HepG2 (cell line): ENCODE measurements around the gene PHACTR1. TPM values are rescaled to one million over a fixed set of nuclear protein-coding genes. Genes with fewer than 3 reads are reported as not detected.

Source experiments
- ARNT ChIP-seq: fragments of 450-650 bp; IDR thresholded peaks from 2 replicates; pipeline ENCODE4 v1.6.1; 2017
- DPF2 ChIP-seq: sonication (generic); formaldehyde crosslinking; IDR thresholded peaks from 2 replicates; pipeline ENCODE4 v1.4.0; 2020; ENCODE audit warnings: mild to moderate bottlenecking, low read depth, missing genetic modification reagents, borderline replicate concordance
- HHEX ChIP-seq: IDR thresholded peaks from 2 replicates; pipeline ENCODE4 v1.6.1; 2016; ENCODE audit warnings: control low read depth
- HOXD1 ChIP-seq: sonication (generic); formaldehyde crosslinking; IDR thresholded peaks from 2 replicates; pipeline ENCODE4 v1.5.0; 2020; ENCODE audit warnings: missing genetic modification reagents
- POLR2G ChIP-seq: fragments of 200-400 bp; formaldehyde crosslinking; IDR thresholded peaks from 2 replicates; pipeline ENCODE4 v1.6.1; 2018; ENCODE audit warnings: mild to moderate bottlenecking, low read depth, low read length, moderate library complexity
- RORA ChIP-seq: sonication (generic); formaldehyde crosslinking; IDR thresholded peaks from 2 replicates; pipeline ENCODE4 v1.5.0; 2020; ENCODE audit warnings: mild to moderate bottlenecking, missing genetic modification reagents, moderate library complexity
- STAT5B ChIP-seq: sonication (generic); formaldehyde crosslinking; IDR thresholded peaks from 2 replicates; pipeline ENCODE4 v1.4.0; 2020; ENCODE audit warnings: missing genetic modification reagents
- SUZ12 ChIP-seq: fragments of 150-350 bp; IDR thresholded peaks from 2 replicates; pipeline ENCODE4 v1.6.1; 2014; ENCODE audit warnings: low read depth, low read length
- TCF12 ChIP-seq, 2 experiments: fragments of 450-650 bp in 1 of 2; sonication (generic) in 1 of 2; formaldehyde crosslinking in 1 of 2; IDR thresholded peaks; 2 replicates each; pipeline versions ENCODE4 v1.6.1 to v1.8.0; 2017 to 2022; ENCODE audit warnings: antibody characterized with exemption in 1 of 2, mild to moderate bottlenecking in 1 of 2, missing genetic modification reagents in 1 of 2, moderate library complexity in 1 of 2
- TRIM24 ChIP-seq: sonication (generic); formaldehyde crosslinking; IDR thresholded peaks from 2 replicates; pipeline ENCODE4 v1.8.0; 2022; ENCODE audit warnings: mild to moderate bottlenecking, missing genetic modification reagents
- ZIK1 ChIP-seq: sonication (generic); formaldehyde crosslinking; IDR thresholded peaks from 2 replicates; pipeline ENCODE4 v1.5.0; 2020; ENCODE audit warnings: mild to moderate bottlenecking, low read depth, missing genetic modification reagents, borderline replicate concordance
- ZNF230 ChIP-seq: sonication (generic); formaldehyde crosslinking; IDR thresholded peaks from 2 replicates; pipeline ENCODE4 v1.4.0; 2020; ENCODE audit warnings: mild to moderate bottlenecking, missing genetic modification reagents
- ZNF274 ChIP-seq: sonication (generic); formaldehyde crosslinking; IDR thresholded peaks from 2 replicates; pipeline ENCODE4 v1.5.1; 2020; ENCODE audit warnings: mild to moderate bottlenecking, missing genetic modification reagents
- ZNF431 ChIP-seq: sonication (generic); formaldehyde crosslinking; IDR thresholded peaks from 2 replicates; pipeline ENCODE4 v1.9.0; 2022; ENCODE audit warnings: missing genetic modification reagents, low read depth, mild to moderate bottlenecking, borderline replicate concordance
- ZNF549 ChIP-seq: sonication (generic); formaldehyde crosslinking; IDR thresholded peaks from 2 replicates; pipeline ENCODE4 v1.5.0; 2020; ENCODE audit warnings: missing genetic modification reagents
- ZNF552 ChIP-seq: sonication (generic); formaldehyde crosslinking; IDR thresholded peaks from 2 replicates; pipeline ENCODE4 v1.9.0; 2022; ENCODE audit warnings: missing genetic modification reagents, mild to moderate bottlenecking, borderline replicate concordance
- ZNF761 ChIP-seq: sonication (generic); formaldehyde crosslinking; conservative IDR thresholded peaks from 2 replicates; pipeline ENCODE4 v1.4.0; 2020; ENCODE audit warnings: mild to moderate bottlenecking, missing genetic modification reagents
- ZNF83 ChIP-seq: sonication (generic); formaldehyde crosslinking; IDR thresholded peaks from 2 replicates; pipeline ENCODE4 v1.4.0; 2020; ENCODE audit warnings: missing genetic modification reagents, mild to moderate bottlenecking, borderline replicate concordance
- polyA plus RNA-seq, 8 experiments: library from polyadenylated mRNA; depleted of rRNA in 3 of 8; stranded (reverse) in 7 of 8; unstranded in 1 of 8; fragments of >200 nt; fragmentation: Illumina TruSeq in 4 of 8; extraction: Trizol in 4 of 8; gene quantifications; 2 replicates each; pipeline versions ENCODE4 v1.2.1 to v1.2.3, GENCODE V29; 2011 to 2016; ENCODE audit warnings: low read depth in 4 of 8, missing spikeins in 1 of 8, mixed read lengths in 1 of 8; ENCODE audit not compliant: insufficient read depth in 1 of 8
- total RNA-seq, 5 experiments: library from RNA; depleted of rRNA; stranded (reverse); fragments of >200 nt; fragmentation: Illumina TruSeq; extraction: Trizol; gene quantifications; 2 replicates each; pipeline ENCODE4 v1.2.3, GENCODE V29; 2016; ENCODE audit warnings: low read depth in 1 of 5
- TF ChIP-seq, protein P1 (sequence below): sonication (generic); formaldehyde crosslinking; IDR thresholded peaks from 2 replicates; pipeline ENCODE4 v1.4.0; 2020; ENCODE audit warnings: mild to moderate bottlenecking, missing genetic modification reagents
- TF ChIP-seq, protein P2 (sequence below): sonication (generic); formaldehyde crosslinking; IDR thresholded peaks from 2 replicates; pipeline ENCODE4 v1.5.1; 2020; ENCODE audit warnings: mild to moderate bottlenecking, missing genetic modification reagents, moderate library complexity
- TF ChIP-seq, protein P3 (sequence below): sonication (generic); formaldehyde crosslinking; IDR thresholded peaks from 2 replicates; pipeline ENCODE4 v1.8.1; 2023; ENCODE audit warnings: mild to moderate bottlenecking, inconsistent platforms, moderate library complexity, missing genetic modification reagents, borderline replicate concordance
- TF ChIP-seq, protein P4 (sequence below): sonication (generic); formaldehyde crosslinking; IDR thresholded peaks from 2 replicates; pipeline ENCODE4 v1.8.0; 2022; ENCODE audit warnings: low read depth, missing genetic modification reagents

Gene PHACTR1
- total and polyA plus RNA-seq, 2 of the 13 experiments (the other 11 are each of a cell fraction or from before 2014, with no cell fraction given): 0.09 TPM; not detected in 1

DNA sequence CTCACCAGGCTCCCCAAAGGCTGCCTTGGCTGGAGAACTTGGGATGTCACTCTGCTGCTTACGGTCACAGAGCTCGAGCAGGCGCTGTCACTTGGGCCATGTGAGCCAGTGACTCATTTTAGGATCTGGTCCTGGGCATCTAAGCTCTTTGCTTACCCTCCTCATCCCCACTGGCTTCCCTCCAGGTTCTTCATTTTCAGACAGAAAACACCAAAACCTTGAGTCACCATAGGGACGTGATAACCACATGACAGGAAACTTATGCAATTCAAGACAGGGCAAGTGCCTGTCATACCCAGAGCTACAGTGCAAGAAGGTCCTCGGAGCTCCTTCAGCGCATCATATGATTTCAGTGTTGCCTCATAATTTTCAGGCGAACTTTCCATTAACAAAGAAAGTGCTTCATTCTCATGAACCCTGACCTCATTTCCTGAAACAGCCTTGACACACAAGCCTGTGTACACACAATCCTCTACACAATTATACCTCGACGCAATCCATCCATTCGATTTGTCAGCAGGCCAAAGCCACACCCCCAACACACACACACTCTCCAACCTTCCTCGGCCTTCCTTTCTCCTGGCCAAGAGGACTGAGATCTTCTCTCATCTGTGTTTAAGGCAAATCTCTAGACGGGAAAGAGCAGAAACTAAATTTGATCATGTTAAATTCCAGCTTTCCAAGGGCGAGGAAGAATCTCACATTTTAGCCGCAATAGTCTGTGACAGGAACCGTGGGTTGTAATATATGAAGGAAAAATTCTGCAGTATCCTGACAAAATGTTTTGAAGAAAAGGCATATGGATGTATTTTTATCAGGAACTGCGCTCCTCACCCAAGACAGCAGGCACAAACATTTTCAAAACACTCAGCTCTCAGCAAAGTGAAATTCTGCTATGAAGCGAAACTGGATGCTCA, 586.4 kb downstream of the PHACTR1 start (continued):
- TF ChIP-seq TRIM24 (CRISPR knock-in tag) (no peak), ZNF83 (CRISPR knock-in tag) (no peak), ZNF230 (CRISPR knock-in tag) (no peak), HOXD1 (CRISPR knock-in tag) (no peak), TCF12 (IDR thresholded peaks at IDR 0.05) (no peak), TCF12 (CRISPR knock-in tag; IDR thresholded peaks at IDR 0.05) (no peak), SUZ12 (no peak), ZNF274 (CRISPR knock-in tag) (no peak), DPF2 (no peak), ZIK1 (no peak), RORA (CRISPR knock-in tag) (no peak), STAT5B (no peak), ARNT (no peak), ZNF761 (CRISPR knock-in tag) (no peak), HHEX (CRISPR knock-in tag) (no peak), ZNF431 (CRISPR knock-in tag) (no peak), POLR2G (no peak), ZNF549 (CRISPR knock-in tag) (no peak), ZNF552 (CRISPR knock-in tag) (no peak)
- TF ChIP-seq, protein P1, sequence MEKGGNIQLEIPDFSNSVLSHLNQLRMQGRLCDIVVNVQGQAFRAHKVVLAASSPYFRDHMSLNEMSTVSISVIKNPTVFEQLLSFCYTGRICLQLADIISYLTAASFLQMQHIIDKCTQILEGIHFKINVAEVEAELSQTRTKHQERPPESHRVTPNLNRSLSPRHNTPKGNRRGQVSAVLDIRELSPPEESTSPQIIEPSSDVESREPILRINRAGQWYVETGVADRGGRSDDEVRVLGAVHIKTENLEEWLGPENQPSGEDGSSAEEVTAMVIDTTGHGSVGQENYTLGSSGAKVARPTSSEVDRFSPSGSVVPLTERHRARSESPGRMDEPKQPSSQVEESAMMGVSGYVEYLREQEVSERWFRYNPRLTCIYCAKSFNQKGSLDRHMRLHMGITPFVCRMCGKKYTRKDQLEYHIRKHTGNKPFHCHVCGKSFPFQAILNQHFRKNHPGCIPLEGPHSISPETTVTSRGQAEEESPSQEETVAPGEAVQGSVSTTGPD (CRISPR knock-in tag): no peak
- TF ChIP-seq, protein P2, sequence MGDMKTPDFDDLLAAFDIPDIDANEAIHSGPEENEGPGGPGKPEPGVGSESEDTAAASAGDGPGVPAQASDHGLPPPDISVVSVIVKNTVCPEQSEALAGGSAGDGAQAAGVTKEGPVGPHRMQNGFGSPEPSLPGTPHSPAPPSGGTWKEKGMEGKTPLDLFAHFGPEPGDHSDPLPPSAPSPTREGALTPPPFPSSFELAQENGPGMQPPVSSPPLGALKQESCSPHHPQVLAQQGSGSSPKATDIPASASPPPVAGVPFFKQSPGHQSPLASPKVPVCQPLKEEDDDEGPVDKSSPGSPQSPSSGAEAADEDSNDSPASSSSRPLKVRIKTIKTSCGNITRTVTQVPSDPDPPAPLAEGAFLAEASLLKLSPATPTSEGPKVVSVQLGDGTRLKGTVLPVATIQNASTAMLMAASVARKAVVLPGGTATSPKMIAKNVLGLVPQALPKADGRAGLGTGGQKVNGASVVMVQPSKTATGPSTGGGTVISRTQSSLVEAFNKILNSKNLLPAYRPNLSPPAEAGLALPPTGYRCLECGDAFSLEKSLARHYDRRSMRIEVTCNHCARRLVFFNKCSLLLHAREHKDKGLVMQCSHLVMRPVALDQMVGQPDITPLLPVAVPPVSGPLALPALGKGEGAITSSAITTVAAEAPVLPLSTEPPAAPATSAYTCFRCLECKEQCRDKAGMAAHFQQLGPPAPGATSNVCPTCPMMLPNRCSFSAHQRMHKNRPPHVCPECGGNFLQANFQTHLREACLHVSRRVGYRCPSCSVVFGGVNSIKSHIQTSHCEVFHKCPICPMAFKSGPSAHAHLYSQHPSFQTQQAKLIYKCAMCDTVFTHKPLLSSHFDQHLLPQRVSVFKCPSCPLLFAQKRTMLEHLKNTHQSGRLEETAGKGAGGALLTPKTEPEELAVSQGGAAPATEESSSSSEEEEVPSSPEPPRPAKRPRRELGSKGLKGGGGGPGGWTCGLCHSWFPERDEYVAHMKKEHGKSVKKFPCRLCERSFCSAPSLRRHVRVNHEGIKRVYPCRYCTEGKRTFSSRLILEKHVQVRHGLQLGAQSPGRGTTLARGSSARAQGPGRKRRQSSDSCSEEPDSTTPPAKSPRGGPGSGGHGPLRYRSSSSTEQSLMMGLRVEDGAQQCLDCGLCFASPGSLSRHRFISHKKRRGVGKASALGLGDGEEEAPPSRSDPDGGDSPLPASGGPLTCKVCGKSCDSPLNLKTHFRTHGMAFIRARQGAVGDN (CRISPR knock-in tag): peak; percentile 34; the same call in 1 of the 2 replicates
- TF ChIP-seq, protein P3, sequence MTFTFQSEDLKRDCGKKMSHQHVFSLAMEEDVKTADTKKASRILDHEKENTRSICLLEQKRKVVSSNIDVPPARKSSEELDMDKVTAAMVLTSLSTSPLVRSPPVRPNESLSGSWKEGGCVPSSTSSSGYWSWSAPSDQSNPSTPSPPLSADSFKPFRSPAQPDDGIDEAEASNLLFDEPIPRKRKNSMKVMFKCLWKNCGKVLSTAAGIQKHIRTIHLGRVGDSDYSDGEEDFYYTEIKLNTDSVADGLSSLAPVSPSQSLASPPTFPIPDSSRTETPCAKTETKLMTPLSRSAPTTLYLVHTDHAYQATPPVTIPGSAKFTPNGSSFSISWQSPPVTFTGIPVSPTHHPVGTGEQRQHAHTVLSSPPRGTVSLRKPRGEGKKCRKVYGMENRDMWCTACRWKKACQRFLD: no peak
- TF ChIP-seq, protein P4, sequence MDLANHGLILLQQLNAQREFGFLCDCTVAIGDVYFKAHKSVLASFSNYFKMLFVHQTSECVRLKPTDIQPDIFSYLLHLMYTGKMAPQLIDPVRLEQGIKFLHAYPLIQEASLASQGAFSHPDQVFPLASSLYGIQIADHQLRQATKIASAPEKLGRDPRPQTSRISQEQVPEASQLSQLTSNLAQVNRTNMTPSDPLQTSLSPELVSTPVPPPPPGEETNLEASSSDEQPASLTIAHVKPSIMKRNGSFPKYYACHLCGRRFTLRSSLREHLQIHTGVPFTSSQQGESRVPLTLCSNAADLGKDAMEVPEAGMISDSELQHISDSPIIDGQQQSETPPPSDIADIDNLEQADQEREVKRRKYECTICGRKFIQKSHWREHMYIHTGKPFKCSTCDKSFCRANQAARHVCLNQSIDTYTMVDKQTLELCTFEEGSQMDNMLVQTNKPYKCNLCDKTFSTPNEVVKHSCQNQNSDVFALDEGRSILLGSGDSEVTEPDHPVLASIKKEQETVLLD (CRISPR knock-in tag): no peak
